Gastroesophageal sphincter (tissue), 3 donors: Measurements from ENCODE around the gene RNASE8.

ENCODE experiments used
- EP300 ChIP-seq: sonication (generic); formaldehyde crosslinking; IDR thresholded peaks from one replicate; pipeline ENCODE4 v1.6.1; 2017; ENCODE audit warnings: antibody characterized with exemption, mild to moderate bottlenecking
- POLR2A ChIP-seq, 2 donors: fragments of 450-650 bp; IDR thresholded peaks; one replicate each; pipeline ENCODE4 v1.6.1; 2017; ENCODE audit warnings: antibody characterized with exemption in 2 of 2, mild to moderate bottlenecking in 2 of 2, moderate library complexity in 1 of 2
- POLR2AphosphoS5 ChIP-seq: sonication (generic); formaldehyde crosslinking; IDR thresholded peaks from one replicate; pipeline ENCODE4 v1.6.1; 2017; ENCODE audit warnings: antibody characterized with exemption
- TF ChIP-seq, protein P1 (sequence below), 4 experiments: fragments of 200-600 bp in 2 of 4; fragments of 450-650 bp in 2 of 4; sonication (generic) in 1 of 4; IDR thresholded peaks; one replicate each; pipeline ENCODE4 v1.5.1; 2017 to 2019; ENCODE audit warnings: antibody characterized with exemption in 4 of 4, mild to moderate bottlenecking in 2 of 4, moderate library complexity in 2 of 4

DNA sequence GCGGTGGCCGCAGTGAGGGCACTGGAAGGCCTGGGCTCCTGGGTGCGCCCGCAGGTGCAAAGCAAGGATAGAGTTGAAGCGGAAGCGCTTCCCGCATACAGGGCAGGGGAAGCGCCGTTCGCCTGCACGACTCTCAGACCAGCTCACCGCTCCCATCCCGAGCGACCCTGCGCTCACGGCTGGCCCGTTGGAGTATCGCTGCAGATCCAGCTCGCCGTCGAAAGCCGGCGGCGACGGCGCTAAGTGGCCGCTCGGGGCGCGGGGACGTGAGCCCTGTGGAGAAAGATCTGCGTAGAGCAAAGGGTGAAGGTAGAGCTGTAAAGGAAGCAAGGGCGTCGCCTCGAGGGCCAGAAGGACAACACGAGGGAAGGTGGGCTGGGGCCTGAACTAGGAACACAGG is 35.4 kb downstream of the RNASE8 start:
- TF ChIP-seq POLR2A (IDR thresholded peaks at IDR 0.05) (no peak), POLR2AphosphoS5 (no peak), EP300 (no peak)
- TF ChIP-seq, protein P1, sequence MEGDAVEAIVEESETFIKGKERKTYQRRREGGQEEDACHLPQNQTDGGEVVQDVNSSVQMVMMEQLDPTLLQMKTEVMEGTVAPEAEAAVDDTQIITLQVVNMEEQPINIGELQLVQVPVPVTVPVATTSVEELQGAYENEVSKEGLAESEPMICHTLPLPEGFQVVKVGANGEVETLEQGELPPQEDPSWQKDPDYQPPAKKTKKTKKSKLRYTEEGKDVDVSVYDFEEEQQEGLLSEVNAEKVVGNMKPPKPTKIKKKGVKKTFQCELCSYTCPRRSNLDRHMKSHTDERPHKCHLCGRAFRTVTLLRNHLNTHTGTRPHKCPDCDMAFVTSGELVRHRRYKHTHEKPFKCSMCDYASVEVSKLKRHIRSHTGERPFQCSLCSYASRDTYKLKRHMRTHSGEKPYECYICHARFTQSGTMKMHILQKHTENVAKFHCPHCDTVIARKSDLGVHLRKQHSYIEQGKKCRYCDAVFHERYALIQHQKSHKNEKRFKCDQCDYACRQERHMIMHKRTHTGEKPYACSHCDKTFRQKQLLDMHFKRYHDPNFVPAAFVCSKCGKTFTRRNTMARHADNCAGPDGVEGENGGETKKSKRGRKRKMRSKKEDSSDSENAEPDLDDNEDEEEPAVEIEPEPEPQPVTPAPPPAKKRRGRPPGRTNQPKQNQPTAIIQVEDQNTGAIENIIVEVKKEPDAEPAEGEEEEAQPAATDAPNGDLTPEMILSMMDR (IDR thresholded peaks at IDR 0.05), result no peak
